ENCODE measurements around the gene CRYBA4. TPM values are rescaled to one million over a fixed set of nuclear protein-coding genes. Genes with fewer than 3 reads are reported as not detected.
A peak's percentile ranks its signal among the peaks of the same experiment; 100 is the strongest.

Gene CRYBA4
- total RNA-seq, 2 donors from 2014 or later = not detected

GRCh38 chr22:26663374-26663923 lies 41.7 kb downstream of the CRYBA4 start:
- H3K27ac Mint-ChIP-seq = no peak overlapping the region
- ATAC-seq (no peak), DNase-seq (ENCODE audit: low spot score in 2 of 2) (no peak)
- H3K9me3 Mint-ChIP-seq = no peaks in the 10 kb centered on the region
- peaks cover 0 to 21% of the 10 kb centered on the region in 2 donors for H3K36me3 Mint-ChIP-seq

DNA sequence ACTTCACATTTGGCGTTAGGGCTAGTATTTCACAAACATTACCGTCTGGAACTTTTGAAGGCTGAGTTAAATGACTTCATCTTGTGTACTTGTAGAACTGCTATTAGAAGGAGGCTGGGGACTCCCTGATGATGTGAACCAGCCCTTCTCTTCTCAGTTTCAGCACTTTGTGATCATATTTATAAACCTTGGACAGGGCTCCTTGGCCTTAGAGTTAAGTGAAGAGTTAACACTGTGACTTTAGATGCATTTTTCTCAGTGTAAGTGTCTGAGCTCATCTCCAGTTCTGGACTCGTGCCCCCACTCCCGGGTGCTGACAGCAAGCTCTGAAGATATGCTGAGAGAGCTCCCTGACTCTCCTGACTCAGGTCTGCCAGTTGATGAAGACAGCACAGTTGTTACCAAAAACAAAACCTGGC lies 44.1 kb downstream of the CRYBA4 start:
- DNase-seq (ENCODE audit: low spot score in 2 of 2) (no peak), ATAC-seq (peak; percentile 9 to 11)
- Mint-ChIP-seq H3K36me3 (peaks cover 0 to 39% of the 10 kb centered on the region in 2 donors), H3K9me3 (no peaks in the 10 kb centered on the region), H3K27ac (peak overlapping the region; percentile 74 to 76)

GRCh38 chr22:26667140-26667539 lies 45.4 kb downstream of the CRYBA4 start:
- DNase-seq (ENCODE audit: low spot score in 2 of 2) (no peak), ATAC-seq (no peak)
- no peaks in the 10 kb centered on the region for H3K9me3 Mint-ChIP-seq
- peaks cover 0 to 41% of the 10 kb centered on the region in 2 donors for H3K36me3 Mint-ChIP-seq
- no peak overlapping the region for H3K27ac Mint-ChIP-seq

DNA sequence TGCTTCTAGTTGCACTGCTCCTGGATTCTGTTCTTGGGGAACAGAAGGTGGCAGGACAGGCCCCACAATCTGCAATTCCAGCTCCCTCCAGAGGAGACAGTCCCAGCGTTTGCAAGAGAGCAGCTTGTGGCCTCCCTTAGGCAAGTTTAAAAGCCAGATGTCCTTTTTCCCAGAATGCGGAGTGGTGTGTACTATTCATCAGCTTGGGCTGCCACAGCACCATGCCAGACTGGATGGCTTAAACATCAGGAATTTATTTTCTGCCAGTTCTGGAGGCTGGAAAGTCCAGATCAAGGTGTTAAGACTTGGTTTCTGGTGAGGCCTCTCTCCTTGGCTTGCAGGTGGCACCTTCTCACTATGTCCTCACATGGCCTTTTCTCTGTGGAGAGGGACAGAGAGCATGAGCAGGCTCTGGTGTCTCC lies 47.3 kb downstream of the CRYBA4 start:
- DNase-seq (ENCODE audit: low spot score in 2 of 2) = no peak
- no peak for ATAC-seq
- H3K27ac Mint-ChIP-seq = peak overlapping the region in 1 of 2 donors; percentile 96
- peaks cover 9 to 41% of the 10 kb centered on the region in 2 donors for H3K36me3 Mint-ChIP-seq
- no peaks in the 10 kb centered on the region for H3K9me3 Mint-ChIP-seq

DNA sequence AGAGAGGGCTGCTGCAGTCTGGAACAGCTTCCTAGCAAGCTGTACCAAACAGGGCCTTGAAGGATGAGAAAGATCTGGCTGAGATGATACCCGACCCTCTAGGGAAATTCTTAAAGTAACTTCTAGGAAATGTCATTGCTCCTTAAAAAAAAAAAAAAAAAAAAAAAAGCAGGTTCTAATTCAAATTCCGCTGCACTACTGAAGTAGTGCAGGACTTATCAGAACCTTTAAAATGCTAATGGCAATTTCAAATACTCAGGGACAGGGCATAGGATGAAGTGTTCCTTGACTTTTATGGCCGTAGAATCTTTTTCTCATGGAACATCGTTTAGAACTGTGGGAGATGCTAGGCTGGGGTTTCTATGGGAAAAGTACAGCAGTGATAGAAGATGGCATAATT lies 48.7 kb downstream of the CRYBA4 start:
- ATAC-seq (no peak), DNase-seq (ENCODE audit: low spot score in 2 of 2) (no peak)
- Mint-ChIP-seq H3K9me3 (no peaks in the 10 kb centered on the region), H3K36me3 (peaks cover 22 to 50% of the 10 kb centered on the region in 2 donors), H3K27ac (peak overlapping the region; percentile 80 to 96)

DNA sequence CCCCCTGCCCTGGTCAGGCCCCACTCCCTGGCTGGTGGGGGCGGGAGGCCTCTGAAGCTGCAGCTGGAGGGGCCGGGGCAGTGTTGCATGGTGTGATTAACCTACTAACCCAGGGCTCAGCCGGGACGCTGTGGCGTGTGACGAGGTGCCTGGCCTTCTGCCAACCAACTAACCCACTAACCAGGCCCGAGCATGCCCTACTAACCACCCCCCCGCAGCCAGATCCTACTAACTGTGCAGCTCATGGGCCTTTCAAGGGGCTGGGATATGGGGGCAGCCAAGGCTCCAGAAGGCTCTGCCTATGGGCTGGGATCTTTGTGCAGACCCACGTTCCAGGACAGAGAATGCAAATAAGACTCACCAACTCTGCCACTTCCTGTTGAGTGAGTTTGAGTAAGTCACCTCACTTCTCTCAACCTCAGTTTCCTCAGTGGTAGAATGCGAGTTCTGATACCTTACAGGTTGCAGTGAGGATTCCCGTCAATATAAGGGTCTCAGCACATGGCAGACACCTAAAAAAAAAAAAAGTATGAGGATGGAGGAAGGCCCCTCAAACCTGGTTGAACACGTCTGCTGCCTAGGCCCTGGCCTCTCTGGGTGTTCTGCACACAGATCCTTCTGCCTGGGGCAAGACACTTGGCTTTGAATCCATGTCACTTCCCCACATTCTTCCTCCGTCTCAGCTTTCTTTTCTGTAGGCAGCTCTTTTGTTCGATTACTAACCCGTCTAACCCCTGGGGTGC lies 49.7 kb downstream of the CRYBA4 start:
- peak; percentile 47 to 57 for ATAC-seq
- no peaks in the 10 kb centered on the region for H3K9me3 Mint-ChIP-seq
- peaks cover 24 to 59% of the 10 kb centered on the region in 2 donors for H3K36me3 Mint-ChIP-seq
- H3K27ac Mint-ChIP-seq = peak overlapping the region; percentile 96 to 99
- DNase-seq (ENCODE audit: low spot score in 2 of 2) = peak; percentile 55 to 77

GRCh38 chr22:26672060-26672471 lies 50.3 kb downstream of the CRYBA4 start:
- peak overlapping the region; percentile 96 to 99 for H3K27ac Mint-ChIP-seq
- no peaks in the 10 kb centered on the region for H3K9me3 Mint-ChIP-seq
- ATAC-seq (peak; percentile 17 to 32), DNase-seq (ENCODE audit: low spot score in 2 of 2) (no peak)
- H3K36me3 Mint-ChIP-seq = peaks cover 24 to 59% of the 10 kb centered on the region in 2 donors

DNA sequence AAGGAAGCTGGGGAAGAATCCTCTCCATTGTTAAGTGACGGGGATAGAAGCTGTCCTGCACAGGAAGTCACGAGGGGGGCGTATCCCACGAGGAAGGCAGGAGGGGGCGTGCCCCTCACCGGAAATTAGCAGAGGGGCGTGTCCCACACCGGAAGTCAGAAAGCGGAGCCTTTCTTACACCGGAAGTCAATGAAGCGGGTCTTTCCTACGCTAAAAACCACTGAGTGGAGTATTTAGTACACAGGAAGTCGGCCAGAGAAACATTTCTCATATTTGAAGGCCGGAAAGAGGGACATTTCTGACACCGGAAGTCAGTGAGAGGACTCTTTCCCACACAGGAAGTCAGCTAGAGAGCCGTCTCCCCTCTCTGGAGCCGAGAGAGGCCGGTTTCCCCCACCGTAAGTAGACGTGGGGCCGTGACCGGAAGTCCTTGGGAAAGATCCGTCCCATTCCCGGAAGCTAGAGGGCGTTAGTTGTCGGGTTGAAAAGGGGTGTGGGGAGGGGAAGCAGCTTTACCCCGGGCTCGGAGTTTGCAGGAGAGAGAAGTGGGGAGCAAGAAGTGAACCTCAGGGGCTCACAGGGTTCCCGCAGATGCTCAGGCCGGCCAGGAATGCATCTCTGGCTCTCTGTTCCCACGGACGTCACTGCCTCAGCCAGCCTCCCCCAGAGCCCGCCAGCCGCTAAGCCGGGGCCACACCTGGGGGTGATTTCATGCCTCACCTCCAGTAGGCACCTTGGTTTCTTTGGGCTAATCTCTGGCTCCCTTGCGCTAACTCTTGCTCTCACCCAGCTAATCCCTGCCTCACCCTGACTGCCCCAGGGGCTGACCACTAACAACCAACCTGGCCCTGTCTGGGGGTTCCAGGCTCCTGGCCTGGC lies 51.1 kb downstream of the CRYBA4 start:
- Mint-ChIP-seq H3K27ac (peak overlapping the region; percentile 96 to 99), H3K9me3 (no peaks in the 10 kb centered on the region), H3K36me3 (peaks cover 24 to 53% of the 10 kb centered on the region in 2 donors)
- ATAC-seq (peak; percentile 68 to 80), DNase-seq (ENCODE audit: low spot score in 2 of 2) (peak; percentile 90 to 91)

GRCh38 chr22:26673486-26673885 lies 51.7 kb downstream of the CRYBA4 start:
- ATAC-seq (peak in 1 of 2 donors; percentile 20), DNase-seq (ENCODE audit: low spot score in 2 of 2) (peak in 1 of 2 donors; percentile 43)
- H3K27ac Mint-ChIP-seq = peak overlapping the region; percentile 96 to 99
- H3K9me3 Mint-ChIP-seq = no peaks in the 10 kb centered on the region
- H3K36me3 Mint-ChIP-seq = peaks cover 24 to 53% of the 10 kb centered on the region in 2 donors

GRCh38 chr22:26674211-26675190 lies 52.7 kb downstream of the CRYBA4 start:
- Mint-ChIP-seq H3K9me3 (no peaks in the 10 kb centered on the region), H3K27ac (peak overlapping the region; percentile 96 to 99), H3K36me3 (peaks cover 24 to 47% of the 10 kb centered on the region in 2 donors)
- no peak for ATAC-seq
- DNase-seq (ENCODE audit: low spot score in 2 of 2) = no peak

- Mint-ChIP-seq H3K27ac (peak overlapping the region; percentile 96 to 99), H3K9me3 (no peaks in the 10 kb centered on the region), H3K36me3 (peaks cover 24 to 34% of the 10 kb centered on the region in 2 donors)
- DNase-seq (ENCODE audit: low spot score in 2 of 2) (no peak), ATAC-seq (no peak)
Observed at GRCh38 chr22:26675687-26676268, 54.0 kb downstream of the CRYBA4 start.

DNA sequence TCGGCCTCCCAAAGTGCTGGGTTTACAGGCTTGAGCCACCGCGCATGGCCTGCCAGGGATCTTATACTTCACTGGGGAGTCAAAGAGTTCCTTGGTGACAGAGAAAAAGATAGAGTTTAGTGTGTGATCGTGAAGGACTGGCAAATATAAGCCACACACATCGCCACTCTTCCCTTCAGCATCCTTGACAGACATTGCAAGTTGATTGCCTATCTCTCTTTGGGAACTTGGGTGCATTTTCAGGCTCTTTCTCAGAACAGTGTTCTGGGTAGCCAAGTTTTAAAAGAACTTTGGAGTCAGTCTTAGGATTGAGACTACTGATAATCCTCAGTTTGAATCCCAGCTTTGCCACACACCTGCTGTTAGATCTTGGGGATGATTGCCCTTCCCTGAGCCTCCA lies 55.5 kb downstream of the CRYBA4 start:
- H3K27ac Mint-ChIP-seq = peak overlapping the region in 1 of 2 donors; percentile 18
- peaks cover 35 to 39% of the 10 kb centered on the region in 2 donors for H3K36me3 Mint-ChIP-seq
- no peaks in the 10 kb centered on the region for H3K9me3 Mint-ChIP-seq
- ATAC-seq (no peak), DNase-seq (ENCODE audit: low spot score in 2 of 2) (no peak)

DNA sequence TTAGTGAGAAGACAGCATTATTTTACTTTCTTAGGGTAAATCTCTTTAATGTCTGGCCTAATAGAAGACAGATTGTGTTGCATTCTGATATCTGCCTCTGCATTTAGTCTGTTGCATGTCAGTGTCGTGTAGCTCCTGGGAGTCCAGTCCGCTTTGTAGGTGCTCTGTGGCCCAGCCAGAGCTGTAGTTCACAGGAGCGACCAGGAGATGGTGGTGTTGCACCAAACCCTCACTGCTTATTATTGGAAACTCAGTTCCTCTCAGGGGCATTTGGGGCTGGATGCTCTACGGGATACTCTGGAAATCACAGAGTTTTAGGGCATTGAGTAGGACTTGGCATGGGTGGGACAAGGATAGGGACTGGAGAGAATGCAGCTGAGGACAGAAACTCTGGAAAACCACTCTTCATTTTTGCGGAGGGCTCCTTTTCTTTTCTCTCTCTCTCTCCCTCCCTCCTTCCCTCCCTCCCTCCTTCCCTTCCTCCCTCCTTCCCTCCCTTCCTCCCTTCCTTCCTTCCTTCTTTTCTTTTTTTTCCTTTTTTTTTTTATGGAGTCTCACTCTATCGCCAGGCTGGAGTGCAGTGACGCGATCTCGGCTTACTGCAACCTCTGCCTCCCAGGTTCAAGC lies 57.4 kb downstream of the CRYBA4 start:
- Mint-ChIP-seq H3K27ac (no peak overlapping the region), H3K36me3 (peaks cover 27 to 30% of the 10 kb centered on the region in 2 donors), H3K9me3 (no peaks in the 10 kb centered on the region)
- ATAC-seq = peak; percentile 66 to 81
- peak; percentile 61 to 76 for DNase-seq (ENCODE audit: low spot score in 2 of 2)
